ENCODE measurements around the gene CUX1. TPM values are rescaled to one million over a fixed set of nuclear protein-coding genes. Genes with fewer than 3 reads are reported as not detected.

CUX1 gene
- total RNA-seq, 1 experiment from 2014 or later, result 54.8 TPM

GRCh38 chr7:102089175-102090098 lies 272.0 kb downstream of the CUX1 start:
- no peak for DNase-seq
- Mint-ChIP-seq H3K27ac (ENCODE audit: unreplicated experiment) (no peak overlapping the region), H3K4me3 (ENCODE audit: low read depth, unreplicated experiment) (no peak overlapping the region), H3K27me3 (ENCODE audit: unreplicated experiment) (no peaks in the 10 kb centered on the region), H3K9me3 (ENCODE audit: low read depth, unreplicated experiment) (peaks cover 7% of the 10 kb centered on the region), H3K4me1 (ENCODE audit: low read depth, unreplicated experiment) (no peaks in the 10 kb centered on the region), H3K36me3 (ENCODE audit: insufficient read depth, unreplicated experiment) (no peaks in the 10 kb centered on the region)
- TF ChIP-seq, protein P1, sequence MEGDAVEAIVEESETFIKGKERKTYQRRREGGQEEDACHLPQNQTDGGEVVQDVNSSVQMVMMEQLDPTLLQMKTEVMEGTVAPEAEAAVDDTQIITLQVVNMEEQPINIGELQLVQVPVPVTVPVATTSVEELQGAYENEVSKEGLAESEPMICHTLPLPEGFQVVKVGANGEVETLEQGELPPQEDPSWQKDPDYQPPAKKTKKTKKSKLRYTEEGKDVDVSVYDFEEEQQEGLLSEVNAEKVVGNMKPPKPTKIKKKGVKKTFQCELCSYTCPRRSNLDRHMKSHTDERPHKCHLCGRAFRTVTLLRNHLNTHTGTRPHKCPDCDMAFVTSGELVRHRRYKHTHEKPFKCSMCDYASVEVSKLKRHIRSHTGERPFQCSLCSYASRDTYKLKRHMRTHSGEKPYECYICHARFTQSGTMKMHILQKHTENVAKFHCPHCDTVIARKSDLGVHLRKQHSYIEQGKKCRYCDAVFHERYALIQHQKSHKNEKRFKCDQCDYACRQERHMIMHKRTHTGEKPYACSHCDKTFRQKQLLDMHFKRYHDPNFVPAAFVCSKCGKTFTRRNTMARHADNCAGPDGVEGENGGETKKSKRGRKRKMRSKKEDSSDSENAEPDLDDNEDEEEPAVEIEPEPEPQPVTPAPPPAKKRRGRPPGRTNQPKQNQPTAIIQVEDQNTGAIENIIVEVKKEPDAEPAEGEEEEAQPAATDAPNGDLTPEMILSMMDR (IDR thresholded peaks at IDR 0.05; ENCODE audit: unreplicated experiment), result no peak
- intact Hi-C loops (cut with micrococcal nuclease; ENCODE audit: unreplicated experiment), result no loop called here
- CTCF ChIA-PET, result no interaction called here
- no TSS peak for BruUV-seq (replicated peaks)

GRCh38 chr7:102093599-102094315 lies 276.3 kb downstream of the CUX1 start:
- DNase-seq, result no peak
- Mint-ChIP-seq H3K4me3 (ENCODE audit: low read depth, unreplicated experiment) (no peak overlapping the region), H3K27me3 (ENCODE audit: unreplicated experiment) (no peaks in the 10 kb centered on the region), H3K36me3 (ENCODE audit: insufficient read depth, unreplicated experiment) (no peaks in the 10 kb centered on the region), H3K9me3 (ENCODE audit: low read depth, unreplicated experiment) (peaks cover 4% of the 10 kb centered on the region), H3K4me1 (ENCODE audit: low read depth, unreplicated experiment) (no peaks in the 10 kb centered on the region), H3K27ac (ENCODE audit: unreplicated experiment) (no peak overlapping the region)
- intact Hi-C loops (cut with micrococcal nuclease; ENCODE audit: unreplicated experiment), result no loop called here
- BruUV-seq (replicated peaks), result no TSS peak
- TF ChIP-seq, protein P1 (IDR thresholded peaks at IDR 0.05; ENCODE audit: unreplicated experiment), result no peak
- CTCF ChIA-PET, result interaction anchor here (0.7 to 0.9 kb wide), 2 partner anchors 60 to 722 kb away, joined by 3 to 6 read pairs; no protein-coding TSS in a partner anchor

DNA sequence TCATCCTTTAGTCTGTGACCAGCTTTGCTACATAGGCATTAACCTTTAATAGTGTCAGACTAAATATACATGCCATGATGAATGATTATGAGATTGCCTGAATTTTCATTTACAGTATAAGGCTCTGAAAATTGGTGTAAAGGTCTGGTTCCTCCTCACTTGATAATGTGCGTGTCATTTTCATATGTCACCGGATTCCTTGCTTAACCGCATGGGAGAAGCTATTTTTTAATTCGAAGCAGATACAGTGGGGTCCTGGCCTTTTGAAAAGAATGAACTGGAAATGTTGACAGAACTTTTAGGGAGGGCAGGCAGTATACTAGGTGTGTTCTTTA lies 276.9 kb downstream of the CUX1 start:
- Mint-ChIP-seq H3K27ac (ENCODE audit: unreplicated experiment) (no peak overlapping the region), H3K9me3 (ENCODE audit: low read depth, unreplicated experiment) (no peaks in the 10 kb centered on the region), H3K36me3 (ENCODE audit: insufficient read depth, unreplicated experiment) (no peaks in the 10 kb centered on the region), H3K4me1 (ENCODE audit: low read depth, unreplicated experiment) (no peaks in the 10 kb centered on the region), H3K27me3 (ENCODE audit: unreplicated experiment) (no peaks in the 10 kb centered on the region), H3K4me3 (ENCODE audit: low read depth, unreplicated experiment) (no peak overlapping the region)
- CTCF ChIA-PET, result interaction anchor here (0.9 kb wide), 1 partner anchor 59 kb away, joined by 3 read pairs; no protein-coding TSS in a partner anchor
- DNase-seq, result no peak
- intact Hi-C loops (cut with micrococcal nuclease; ENCODE audit: unreplicated experiment), result no loop called here
- TF ChIP-seq, protein P1 (IDR thresholded peaks at IDR 0.05; ENCODE audit: unreplicated experiment), result no peak
- no TSS peak for BruUV-seq (replicated peaks)

DNA sequence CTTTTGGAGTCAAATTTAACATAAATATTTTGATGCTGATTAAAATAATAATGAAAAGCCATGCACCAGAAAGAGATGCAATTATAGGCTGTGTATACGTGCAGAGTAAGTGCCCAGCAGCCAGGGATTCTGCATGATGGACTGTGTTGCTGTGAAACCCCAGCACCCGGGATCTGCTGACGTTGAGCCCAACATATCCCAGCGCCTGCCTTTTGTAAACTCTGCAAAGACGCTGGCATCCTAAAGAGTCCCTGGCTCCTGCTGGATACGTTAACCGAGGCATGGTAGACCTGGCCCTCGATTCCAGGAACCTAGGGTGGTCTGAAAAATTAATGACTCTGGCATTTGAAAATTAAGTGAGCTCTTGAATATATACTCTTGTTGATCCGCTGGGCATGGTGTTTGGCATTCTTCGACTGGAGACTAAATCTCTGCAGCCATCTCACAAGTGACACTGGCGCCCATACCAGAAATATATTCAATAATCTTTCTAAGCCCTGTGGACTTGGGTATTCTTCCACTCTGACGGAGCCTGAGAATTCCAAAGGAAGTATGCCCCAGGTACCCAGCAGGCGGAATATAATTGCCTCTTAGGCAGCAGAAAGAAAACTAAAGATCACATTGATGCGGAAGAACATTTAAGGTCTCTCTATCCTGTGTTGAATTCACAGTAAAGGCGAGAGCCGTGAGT lies 278.0 kb downstream of the CUX1 start:
- Mint-ChIP-seq H3K4me1 (ENCODE audit: low read depth, unreplicated experiment) (no peaks in the 10 kb centered on the region), H3K4me3 (ENCODE audit: low read depth, unreplicated experiment) (no peak overlapping the region), H3K9me3 (ENCODE audit: low read depth, unreplicated experiment) (no peaks in the 10 kb centered on the region), H3K27me3 (ENCODE audit: unreplicated experiment) (no peaks in the 10 kb centered on the region), H3K27ac (ENCODE audit: unreplicated experiment) (no peak overlapping the region), H3K36me3 (ENCODE audit: insufficient read depth, unreplicated experiment) (no peaks in the 10 kb centered on the region)
- no peak for DNase-seq
- TF ChIP-seq, protein P1 (IDR thresholded peaks at IDR 0.05; ENCODE audit: unreplicated experiment), result no peak
- BruUV-seq (replicated peaks), result no TSS peak
- CTCF ChIA-PET, result no interaction called here
- intact Hi-C loops (cut with micrococcal nuclease; ENCODE audit: unreplicated experiment), result no loop called here
